ENCODE results near the gene FAM83C. TPM values are rescaled to one million over a fixed set of nuclear protein-coding genes. Genes with fewer than 3 reads are reported as not detected.
A peak's percentile ranks its signal among the peaks of the same experiment; 100 is the strongest.

Gene FAM83C
- total and polyA plus RNA-seq, 9 of the 15 experiments (the other 6 are each of a cell fraction or from before 2014, with no cell fraction given), result not detected

DNA sequence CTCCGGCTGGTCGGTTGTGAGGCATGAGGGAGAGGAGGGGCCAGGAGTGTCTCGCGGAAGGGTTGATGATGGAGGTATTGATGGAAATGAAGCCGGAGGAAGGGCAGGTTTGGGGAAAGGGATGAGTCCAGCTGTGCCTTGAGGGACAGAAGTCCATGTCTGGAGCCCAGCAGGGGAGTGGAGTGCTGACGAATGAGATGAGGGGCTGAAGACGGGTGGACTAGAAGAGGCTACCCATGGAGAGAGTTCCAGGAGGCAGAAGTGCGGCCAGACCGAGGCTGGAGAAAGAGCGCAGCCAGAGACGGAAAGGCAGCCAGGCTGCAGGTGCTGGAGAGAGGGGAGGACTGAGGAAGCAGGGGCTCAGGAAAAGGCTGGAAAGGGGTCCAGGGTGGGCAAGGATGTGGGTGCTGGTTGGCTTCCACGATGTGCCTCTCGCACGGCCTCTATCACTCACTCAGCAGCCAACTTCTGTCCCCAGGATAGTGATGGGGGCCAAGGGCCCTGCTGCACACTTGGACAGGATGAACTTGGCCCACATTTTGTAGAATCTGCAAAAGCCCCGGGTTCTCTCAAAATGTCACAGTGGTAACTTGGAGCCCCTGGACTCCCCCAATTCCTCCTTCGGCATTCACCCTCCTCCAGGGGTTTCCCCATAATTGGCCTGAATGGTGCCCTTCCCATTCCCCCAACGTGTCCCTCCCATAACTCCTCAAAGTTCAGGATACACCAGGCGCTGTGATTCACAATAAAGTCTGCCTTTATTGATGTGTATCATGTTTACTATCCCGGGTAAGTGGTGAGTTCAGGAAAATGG, 7.0 kb downstream of the FAM83C start (continued):
- TF ChIP-seq ZC3H8 (IDR thresholded peaks at IDR 0.05) (no peak), ZKSCAN1 (IDR thresholded peaks at IDR 0.05; ENCODE audit: low read depth, low read length) (no peak), ZNF165 (CRISPR knock-in tag; IDR thresholded peaks at IDR 0.05; ENCODE audit: borderline replicate concordance) (no peak), PHB2 (IDR thresholded peaks at IDR 0.05; ENCODE audit: low read depth) (0 out of 2 replicates have a peak, but pooled peaks have one; percentile 57), CC2D1A (IDR thresholded peaks at IDR 0.05) (0 out of 2 replicates have a peak, but pooled peaks have one; percentile 7), ELF2 (CRISPR knock-in tag; IDR thresholded peaks at IDR 0.05) (0 out of 2 replicates have a peak, but pooled peaks have one; percentile 6), MXI1 (IDR thresholded peaks at IDR 0.05; ENCODE audit: low read depth, low read length) (no peak), SRSF9 (IDR thresholded peaks at IDR 0.05; ENCODE audit: borderline replicate concordance, low read depth, low read length) (no peak), ZNF75A (CRISPR knock-in tag; IDR thresholded peaks at IDR 0.05) (no peak), E2F3 (CRISPR knock-in tag; IDR thresholded peaks at IDR 0.05) (no peak), GABPA (tag; conservative IDR thresholded peaks at IDR 0.05; ENCODE audit: low read depth) (peak; percentile 83), ZNF584 (CRISPR knock-in tag; IDR thresholded peaks at IDR 0.05; ENCODE audit: low read depth) (no peak)
- TF ChIP-seq, protein P1, sequence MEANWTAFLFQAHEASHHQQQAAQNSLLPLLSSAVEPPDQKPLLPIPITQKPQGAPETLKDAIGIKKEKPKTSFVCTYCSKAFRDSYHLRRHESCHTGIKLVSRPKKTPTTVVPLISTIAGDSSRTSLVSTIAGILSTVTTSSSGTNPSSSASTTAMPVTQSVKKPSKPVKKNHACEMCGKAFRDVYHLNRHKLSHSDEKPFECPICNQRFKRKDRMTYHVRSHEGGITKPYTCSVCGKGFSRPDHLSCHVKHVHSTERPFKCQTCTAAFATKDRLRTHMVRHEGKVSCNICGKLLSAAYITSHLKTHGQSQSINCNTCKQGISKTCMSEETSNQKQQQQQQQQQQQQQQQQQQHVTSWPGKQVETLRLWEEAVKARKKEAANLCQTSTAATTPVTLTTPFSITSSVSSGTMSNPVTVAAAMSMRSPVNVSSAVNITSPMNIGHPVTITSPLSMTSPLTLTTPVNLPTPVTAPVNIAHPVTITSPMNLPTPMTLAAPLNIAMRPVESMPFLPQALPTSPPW (CRISPR knock-in tag; IDR thresholded peaks at IDR 0.05), result no peak
- TF ChIP-seq, protein P2, sequence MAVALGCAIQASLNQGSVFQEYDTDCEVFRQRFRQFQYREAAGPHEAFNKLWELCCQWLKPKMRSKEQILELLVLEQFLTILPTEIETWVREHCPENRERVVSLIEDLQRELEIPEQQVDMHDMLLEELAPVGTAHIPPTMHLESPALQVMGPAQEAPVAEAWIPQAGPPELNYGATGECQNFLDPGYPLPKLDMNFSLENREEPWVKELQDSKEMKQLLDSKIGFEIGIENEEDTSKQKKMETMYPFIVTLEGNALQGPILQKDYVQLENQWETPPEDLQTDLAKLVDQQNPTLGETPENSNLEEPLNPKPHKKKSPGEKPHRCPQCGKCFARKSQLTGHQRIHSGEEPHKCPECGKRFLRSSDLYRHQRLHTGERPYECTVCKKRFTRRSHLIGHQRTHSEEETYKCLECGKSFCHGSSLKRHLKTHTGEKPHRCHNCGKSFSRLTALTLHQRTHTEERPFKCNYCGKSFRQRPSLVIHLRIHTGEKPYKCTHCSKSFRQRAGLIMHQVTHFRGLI (CRISPR knock-in tag; IDR thresholded peaks at IDR 0.05), result no peak
- TF ChIP-seq, protein P3, sequence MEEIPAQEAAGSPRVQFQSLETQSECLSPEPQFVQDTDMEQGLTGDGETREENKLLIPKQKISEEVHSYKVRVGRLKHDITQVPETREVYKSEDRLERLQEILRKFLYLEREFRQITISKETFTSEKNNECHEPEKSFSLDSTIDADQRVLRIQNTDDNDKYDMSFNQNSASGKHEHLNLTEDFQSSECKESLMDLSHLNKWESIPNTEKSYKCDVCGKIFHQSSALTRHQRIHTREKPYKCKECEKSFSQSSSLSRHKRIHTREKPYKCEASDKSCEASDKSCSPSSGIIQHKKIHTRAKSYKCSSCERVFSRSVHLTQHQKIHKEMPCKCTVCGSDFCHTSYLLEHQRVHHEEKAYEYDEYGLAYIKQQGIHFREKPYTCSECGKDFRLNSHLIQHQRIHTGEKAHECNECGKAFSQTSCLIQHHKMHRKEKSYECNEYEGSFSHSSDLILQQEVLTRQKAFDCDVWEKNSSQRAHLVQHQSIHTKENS (CRISPR knock-in tag; IDR thresholded peaks at IDR 0.05), result no peak
- TF ChIP-seq, protein P4, sequence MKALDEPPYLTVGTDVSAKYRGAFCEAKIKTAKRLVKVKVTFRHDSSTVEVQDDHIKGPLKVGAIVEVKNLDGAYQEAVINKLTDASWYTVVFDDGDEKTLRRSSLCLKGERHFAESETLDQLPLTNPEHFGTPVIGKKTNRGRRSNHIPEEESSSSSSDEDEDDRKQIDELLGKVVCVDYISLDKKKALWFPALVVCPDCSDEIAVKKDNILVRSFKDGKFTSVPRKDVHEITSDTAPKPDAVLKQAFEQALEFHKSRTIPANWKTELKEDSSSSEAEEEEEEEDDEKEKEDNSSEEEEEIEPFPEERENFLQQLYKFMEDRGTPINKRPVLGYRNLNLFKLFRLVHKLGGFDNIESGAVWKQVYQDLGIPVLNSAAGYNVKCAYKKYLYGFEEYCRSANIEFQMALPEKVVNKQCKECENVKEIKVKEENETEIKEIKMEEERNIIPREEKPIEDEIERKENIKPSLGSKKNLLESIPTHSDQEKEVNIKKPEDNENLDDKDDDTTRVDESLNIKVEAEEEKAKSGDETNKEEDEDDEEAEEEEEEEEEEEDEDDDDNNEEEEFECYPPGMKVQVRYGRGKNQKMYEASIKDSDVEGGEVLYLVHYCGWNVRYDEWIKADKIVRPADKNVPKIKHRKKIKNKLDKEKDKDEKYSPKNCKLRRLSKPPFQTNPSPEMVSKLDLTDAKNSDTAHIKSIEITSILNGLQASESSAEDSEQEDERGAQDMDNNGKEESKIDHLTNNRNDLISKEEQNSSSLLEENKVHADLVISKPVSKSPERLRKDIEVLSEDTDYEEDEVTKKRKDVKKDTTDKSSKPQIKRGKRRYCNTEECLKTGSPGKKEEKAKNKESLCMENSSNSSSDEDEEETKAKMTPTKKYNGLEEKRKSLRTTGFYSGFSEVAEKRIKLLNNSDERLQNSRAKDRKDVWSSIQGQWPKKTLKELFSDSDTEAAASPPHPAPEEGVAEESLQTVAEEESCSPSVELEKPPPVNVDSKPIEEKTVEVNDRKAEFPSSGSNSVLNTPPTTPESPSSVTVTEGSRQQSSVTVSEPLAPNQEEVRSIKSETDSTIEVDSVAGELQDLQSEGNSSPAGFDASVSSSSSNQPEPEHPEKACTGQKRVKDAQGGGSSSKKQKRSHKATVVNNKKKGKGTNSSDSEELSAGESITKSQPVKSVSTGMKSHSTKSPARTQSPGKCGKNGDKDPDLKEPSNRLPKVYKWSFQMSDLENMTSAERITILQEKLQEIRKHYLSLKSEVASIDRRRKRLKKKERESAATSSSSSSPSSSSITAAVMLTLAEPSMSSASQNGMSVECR (CRISPR knock-in tag; IDR thresholded peaks at IDR 0.05), result no peak
